HT1080 (cell line): ENCODE data around the gene LAMB1. TPM values are rescaled to one million over a fixed set of nuclear protein-coding genes. Genes with fewer than 3 reads are reported as not detected.
"Not testable (repeated sequence)": the region's sequence is repeated elsewhere in the genome, so short reads cannot be mapped to it uniquely, and the experiment has no call there.

Experiments used
- DNase-seq: peaks from one replicate; pipeline ENCODE4 v3.0.0-alpha.2; 2015; ENCODE audit warnings: low read depth
- total RNA-seq: library from RNA; depleted of rRNA; stranded (reverse); fragments of >200 nt; shearing (Covaris generic); gene quantifications from 2 replicates; pipeline ENCODE4 v1.2.3, GENCODE V29; 2014

Gene LAMB1
- total RNA-seq, 1 experiment from 2014 or later = 62.7 TPM

DNA sequence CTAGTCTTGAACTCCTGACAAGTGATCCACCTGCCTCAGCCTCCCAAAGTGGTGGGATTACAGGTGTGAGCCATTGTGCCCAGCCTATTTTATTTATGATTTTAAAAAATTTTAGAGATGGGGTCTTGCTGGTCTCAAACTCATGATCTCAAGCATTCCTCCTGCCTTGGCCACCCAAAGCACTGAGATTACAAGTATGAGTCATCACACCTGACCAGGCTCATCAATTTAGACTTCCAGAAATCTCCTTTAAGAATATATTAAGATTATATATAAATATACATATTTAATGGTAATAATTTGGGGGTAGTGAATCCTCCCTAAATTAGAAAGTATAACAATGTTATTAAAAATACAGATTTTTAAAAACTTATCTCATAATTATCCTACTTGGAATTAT is 29.1 kb downstream of the LAMB1 start:
- DNase-seq = no peak

DNA sequence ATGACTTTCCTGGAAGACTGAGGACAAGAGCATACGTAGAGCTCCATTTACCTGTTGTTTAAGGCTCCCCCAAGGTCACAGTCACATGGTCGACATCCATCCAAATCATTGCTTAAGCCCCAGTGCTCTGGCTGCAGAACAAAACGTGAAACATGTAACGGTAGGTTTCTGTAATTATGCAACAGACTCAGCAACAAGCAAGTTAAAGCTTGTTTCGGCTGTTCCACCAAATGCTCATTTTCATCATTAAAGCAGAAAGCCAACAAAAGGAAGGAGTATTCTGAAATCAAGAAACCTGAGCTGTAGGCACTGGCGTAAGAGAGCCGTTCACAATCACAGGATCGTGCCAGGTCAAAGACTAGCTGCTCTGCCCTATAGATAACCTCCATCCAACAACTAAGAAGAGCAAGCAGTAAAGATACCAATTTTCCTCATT is 30.0 kb downstream of the LAMB1 start:
- no peak for DNase-seq

DNA sequence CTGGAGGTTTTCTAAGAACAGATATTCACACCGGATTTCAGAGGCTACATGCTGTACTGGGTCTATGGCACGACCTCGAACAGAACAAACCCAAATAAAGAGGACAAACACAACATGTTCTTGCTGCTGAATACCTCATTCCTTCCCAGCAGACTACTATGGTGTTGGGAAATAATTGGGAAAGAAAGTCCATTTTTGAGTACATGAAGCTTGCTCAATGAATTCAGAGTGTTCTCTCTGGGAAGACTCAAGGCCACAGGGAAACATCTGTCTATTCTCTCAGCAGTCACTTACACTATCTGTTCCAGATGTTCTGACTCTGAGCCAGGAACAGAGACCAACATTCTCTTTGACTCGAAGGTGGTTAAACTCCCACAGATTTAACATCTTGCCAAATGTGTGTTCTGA is 30.9 kb downstream of the LAMB1 start:
- no peak for DNase-seq

GRCh38 chr7:107971613-107972012 is 31.3 kb downstream of the LAMB1 start:
- DNase-seq = no peak

DNA sequence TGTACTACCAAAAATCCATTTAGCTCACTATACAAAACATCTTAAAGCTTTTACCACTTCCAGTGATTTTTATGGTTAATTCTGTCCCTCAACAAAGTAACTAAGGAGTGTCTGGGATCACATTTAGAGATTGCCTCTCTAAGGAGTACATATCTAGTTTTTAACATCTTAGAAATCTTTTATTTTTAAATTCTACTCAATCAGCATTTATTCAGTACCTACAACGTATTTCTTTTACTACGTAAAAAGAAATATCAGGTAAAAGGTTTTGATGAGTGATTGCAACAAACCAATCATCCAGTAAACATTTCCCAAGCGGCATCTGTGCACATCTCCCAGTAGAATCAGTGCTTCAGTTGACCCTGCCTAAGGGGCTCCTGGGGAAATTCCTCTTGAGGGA is 31.9 kb downstream of the LAMB1 start:
- DNase-seq = no peak

DNA sequence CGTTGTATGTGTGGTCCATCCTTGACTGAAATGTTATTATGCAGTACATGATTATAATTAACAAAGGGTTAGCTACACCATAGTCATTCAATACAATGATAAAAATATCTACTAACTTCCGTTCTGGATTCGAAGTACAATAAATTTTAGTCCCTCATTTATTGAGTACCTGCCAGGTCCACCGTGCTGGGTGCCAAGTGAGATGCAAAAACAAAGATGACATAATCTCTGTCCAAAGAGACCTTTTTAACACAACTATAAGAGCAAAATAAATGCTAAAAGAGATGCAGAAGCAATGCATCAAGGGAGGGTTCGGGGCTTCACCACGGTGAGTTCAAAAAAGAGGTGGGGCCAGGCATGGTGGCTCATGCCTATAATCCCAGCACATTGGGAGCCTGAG is 33.1 kb downstream of the LAMB1 start:
- DNase-seq = no peak

- no peak for DNase-seq
Observed at GRCh38 chr7:107968449-107968848, 34.5 kb downstream of the LAMB1 start.

- DNase-seq = no peak
Observed at GRCh38 chr7:107967420-107967819, 35.5 kb downstream of the LAMB1 start.

GRCh38 chr7:107966711-107967110 is 36.2 kb downstream of the LAMB1 start:
- DNase-seq = peak; percentile 94

DNA sequence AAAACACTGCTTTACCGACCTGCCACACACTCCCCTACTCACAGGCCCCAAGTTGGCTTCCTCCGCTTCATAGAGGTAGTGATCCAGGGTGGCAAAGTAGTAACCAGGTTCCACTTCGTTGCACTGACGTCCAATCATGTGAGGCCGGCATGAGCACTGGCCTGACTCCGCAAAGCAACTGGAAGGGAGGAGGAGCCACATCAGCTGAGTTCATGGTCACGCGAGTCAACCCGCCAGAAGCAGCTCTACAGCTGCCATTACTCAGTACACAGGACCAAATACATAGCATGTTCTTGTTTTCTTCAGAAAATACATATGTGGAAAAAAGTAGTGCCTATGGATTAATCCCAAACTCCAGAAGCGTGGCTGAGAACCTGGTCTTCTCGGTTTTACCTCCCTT is 38.5 kb downstream of the LAMB1 start:
- DNase-seq = no peak

DNA sequence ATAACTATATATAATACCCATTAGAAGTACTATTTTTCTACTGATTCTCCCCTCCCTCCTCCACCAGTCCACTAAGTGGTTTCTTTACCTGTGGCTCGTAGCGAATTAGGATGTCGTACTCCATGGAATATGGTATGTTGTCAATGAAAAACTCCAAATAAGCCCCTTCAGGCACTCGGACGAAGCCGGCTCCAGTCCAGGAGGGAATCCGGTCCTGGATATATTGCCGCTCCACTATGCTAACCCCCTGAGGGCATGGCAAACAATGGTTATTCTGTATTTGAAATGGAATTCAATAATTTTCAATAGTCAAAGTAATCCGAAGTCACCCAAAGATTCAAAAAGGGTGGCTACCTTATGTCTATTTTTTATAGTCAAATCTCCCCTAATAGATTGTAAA is 40.1 kb downstream of the LAMB1 start:
- DNase-seq = no peak

GRCh38 chr7:107961405-107961804 is 41.6 kb downstream of the LAMB1 start:
- no peak for DNase-seq

DNA sequence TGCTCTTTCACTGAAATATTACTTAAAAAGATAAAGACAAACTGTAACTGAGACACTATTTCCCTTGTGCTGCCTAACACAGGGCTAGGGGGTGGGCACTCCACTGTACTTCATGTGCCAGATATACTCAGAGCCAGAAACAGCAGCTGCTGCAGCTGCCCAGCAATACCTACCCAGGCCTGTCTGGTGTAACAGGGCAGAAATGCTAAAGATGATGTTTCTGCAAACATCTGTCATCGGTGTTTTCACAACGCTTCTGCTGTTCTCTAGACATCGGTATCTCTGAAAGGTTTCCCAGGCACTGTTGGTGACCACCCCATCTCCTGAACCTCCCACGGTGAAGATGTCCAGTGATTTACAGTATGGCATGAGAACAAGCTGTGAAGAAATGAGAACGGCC is 42.7 kb downstream of the LAMB1 start:
- DNase-seq = no peak

DNA sequence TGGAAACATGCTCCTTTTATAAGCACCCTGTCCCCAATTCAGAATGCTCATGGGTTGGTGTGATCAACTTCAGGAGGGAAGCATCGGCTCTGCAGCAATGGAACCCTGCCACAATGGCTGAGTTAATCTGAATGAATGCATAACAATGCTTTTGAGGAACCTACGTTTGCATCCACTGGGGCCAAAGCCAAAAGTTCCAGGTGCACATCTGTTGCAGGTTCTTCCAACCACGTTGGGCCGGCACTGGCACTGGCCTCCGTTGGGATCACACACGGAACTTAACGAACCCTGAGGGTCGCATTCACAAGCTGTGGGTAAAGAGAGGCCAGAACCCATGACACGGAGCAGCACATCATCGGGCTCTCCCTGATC is 43.4 kb downstream of the LAMB1 start:
- DNase-seq = no peak

GRCh38 chr7:107958764-107959526 is 44.0 kb downstream of the LAMB1 start:
- no peak for DNase-seq

DNA sequence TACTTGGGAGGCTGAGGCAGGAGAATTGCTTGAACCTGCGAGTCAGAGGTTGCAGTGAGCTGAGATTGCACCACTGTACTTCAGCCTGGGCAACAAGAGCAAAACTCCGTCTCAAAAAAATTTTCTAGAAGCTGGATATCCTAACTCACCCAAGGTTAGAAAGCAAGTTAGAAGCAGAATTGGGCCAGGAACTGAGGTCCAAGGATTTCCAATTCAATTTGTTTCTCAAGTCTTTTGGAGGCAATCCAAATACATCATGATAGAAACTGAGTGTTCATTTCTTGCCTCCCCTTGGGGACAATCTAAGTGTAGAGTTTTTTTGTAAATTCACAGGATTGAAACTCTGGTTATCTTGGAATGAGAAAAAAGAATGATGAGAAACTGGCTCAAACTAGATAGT is 45.5 kb downstream of the LAMB1 start:
- no peak for DNase-seq

DNA sequence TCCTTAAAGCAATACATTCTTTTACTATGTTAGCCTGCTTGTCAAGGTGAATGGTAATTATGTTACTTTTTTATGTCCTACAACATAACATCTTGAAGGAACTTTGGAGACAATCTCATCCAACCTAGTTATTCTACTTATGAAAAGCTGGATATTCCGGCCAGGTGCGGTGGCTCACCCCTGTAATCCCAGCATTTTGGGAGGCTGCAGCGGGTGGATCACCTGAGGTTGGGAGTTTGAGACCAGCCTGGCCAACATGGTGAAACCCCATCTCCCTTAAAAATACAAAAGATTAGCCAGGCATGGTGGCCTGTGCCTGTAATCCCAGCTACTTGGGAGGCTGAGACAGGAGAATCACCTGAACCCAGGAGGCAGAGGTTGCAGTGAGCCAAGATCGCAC is 46.0 kb downstream of the LAMB1 start:
- DNase-seq = not testable (repeated sequence)

GRCh38 chr7:107955394-107955793 is 47.6 kb downstream of the LAMB1 start:
- DNase-seq = no peak

DNA sequence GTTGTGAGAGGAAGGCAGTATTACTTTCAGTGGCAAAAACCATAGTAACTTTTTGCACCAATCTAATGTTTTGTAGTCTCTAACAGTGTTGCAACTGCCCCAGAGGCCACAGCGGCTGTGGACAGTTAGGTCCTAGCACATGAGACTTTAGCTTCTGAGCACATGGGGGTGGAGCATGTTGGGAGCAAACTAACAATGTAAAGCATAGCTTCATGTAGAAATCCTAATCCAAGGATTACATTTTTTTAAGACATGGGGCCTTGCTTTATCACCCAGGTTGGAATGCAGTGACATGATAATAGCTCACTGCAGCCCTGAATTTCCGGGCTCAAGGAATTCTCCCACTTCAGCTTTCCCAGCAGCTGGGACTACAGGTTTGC is 49.0 kb downstream of the LAMB1 start:
- DNase-seq = no peak

GRCh38 chr7:107953265-107953923 is 49.6 kb downstream of the LAMB1 start:
- DNase-seq = no peak

GRCh38 chr7:107951896-107952295 is 51.1 kb downstream of the LAMB1 start:
- no peak for DNase-seq

GRCh38 chr7:107951172-107951787 is 51.7 kb downstream of the LAMB1 start:
- DNase-seq = no peak

- no peak for DNase-seq
Observed at GRCh38 chr7:107949443-107949935, 53.5 kb downstream of the LAMB1 start.
